Neuronal stem cell (in vitro differentiated cells): ENCODE data around the gene PPM1L.

Source experiments
- DNase-seq: peaks from one replicate; pipeline ENCODE4 v3.0.0-alpha.2; 2013; ENCODE audit warnings: low spot score
- H2AFZ ChIP-seq: one replicate; pipeline ENCODE4 v1.6.1; 2013; ENCODE audit warnings: mild to moderate bottlenecking, low read length, inconsistent platforms
- H2AK5ac ChIP-seq: 2 replicates; pipeline ENCODE4 v1.6.1; 2013; ENCODE audit warnings: low read depth, mild to moderate bottlenecking, inconsistent platforms, low read length, moderate library complexity, mixed read lengths
- H2BK120ac ChIP-seq: 2 replicates; pipeline ENCODE4 v1.6.1; 2013; ENCODE audit warnings: low read depth, mild to moderate bottlenecking, inconsistent platforms, low read length, moderate library complexity, mixed read lengths
- H2BK12ac ChIP-seq: one replicate; pipeline ENCODE4 v1.6.1; 2013; ENCODE audit warnings: low read length, inconsistent platforms
- H2BK15ac ChIP-seq: 2 replicates; pipeline ENCODE4 v1.6.1; 2013; ENCODE audit warnings: mild to moderate bottlenecking, low read length, inconsistent platforms, mixed read lengths
- H2BK5ac ChIP-seq: one replicate; pipeline ENCODE4 v1.6.1; 2013; ENCODE audit warnings: inconsistent platforms, mild to moderate bottlenecking, low read length, moderate library complexity
- H3K14ac ChIP-seq: one replicate; pipeline ENCODE4 v1.6.1; 2013; ENCODE audit warnings: low read length, inconsistent platforms
- H3K18ac ChIP-seq: 2 replicates; pipeline ENCODE4 v1.6.1; 2013; ENCODE audit warnings: low read length, inconsistent platforms
- H3K23ac ChIP-seq: 2 replicates; pipeline ENCODE4 v1.6.1; 2013; ENCODE audit warnings: low read depth, mild to moderate bottlenecking, mixed read lengths, low read length, inconsistent platforms; ENCODE audit not compliant: poor library complexity
- H3K27ac ChIP-seq: replicated peaks from 3 replicates; pipeline ENCODE4 v1.5.1; 2013; ENCODE audit warnings: low read length, inconsistent platforms
- H3K27me3 ChIP-seq, 3 experiments: 2 replicates each; pipeline ENCODE4 v1.6.1; 2013; ENCODE audit warnings: low read length in 3 of 3, mild to moderate bottlenecking in 2 of 3, inconsistent platforms in 1 of 3, low read depth in 1 of 3, mixed read lengths in 1 of 3, moderate library complexity in 1 of 3; ENCODE audit not compliant: control insufficient read depth in 3 of 3, insufficient read depth in 3 of 3
- H3K36me3 ChIP-seq, 2 donors: replicated peaks in 1 of 2; 2 replicates each; pipeline ENCODE4 v1.6.1; 2013; ENCODE audit warnings: low read length in 2 of 2; ENCODE audit not compliant: control insufficient read depth in 2 of 2, insufficient read depth in 2 of 2
- H3K4ac ChIP-seq: 2 replicates; pipeline ENCODE4 v1.6.1; 2013; ENCODE audit warnings: inconsistent platforms, mild to moderate bottlenecking, low read length, moderate library complexity
- H3K4me1 ChIP-seq, 2 donors: 1 replicate in 1 of 2; 2 replicates in 1 of 2; pipeline ENCODE4 v1.6.1; 2013; ENCODE audit warnings: low read length in 2 of 2, low read depth in 1 of 2; ENCODE audit not compliant: control insufficient read depth in 2 of 2, insufficient read depth in 1 of 2
- H3K4me2 ChIP-seq: one replicate; pipeline ENCODE4 v1.6.1; 2013; ENCODE audit warnings: mild to moderate bottlenecking, low read length, inconsistent platforms; ENCODE audit not compliant: insufficient read depth, poor library complexity, severe bottlenecking
- H3K4me3 ChIP-seq, 2 donors: 2 replicates each; pipeline ENCODE4 v1.5.1; 2013; ENCODE audit warnings: low read length in 2 of 2, mild to moderate bottlenecking in 2 of 2, inconsistent platforms in 1 of 2, moderate library complexity in 1 of 2
- H3K79me1 ChIP-seq: one replicate; pipeline ENCODE4 v1.6.1; 2013; ENCODE audit warnings: low read depth, mild to moderate bottlenecking, inconsistent platforms, low read length, moderate library complexity
- H3K9ac ChIP-seq: one replicate; pipeline ENCODE4 v1.6.1; 2013; ENCODE audit warnings: mild to moderate bottlenecking, low read depth, low read length, inconsistent platforms; ENCODE audit not compliant: poor library complexity
- H3K9me3 ChIP-seq, 2 donors: replicated peaks in 1 of 2; 2 replicates each; pipeline versions ENCODE3 to v1.6.1; 2013; ENCODE audit warnings: low read length in 2 of 2, mild to moderate bottlenecking in 2 of 2, inconsistent platforms in 1 of 2, low read depth in 1 of 2, mixed read lengths in 1 of 2, moderate library complexity in 1 of 2; ENCODE audit not compliant: control insufficient read depth in 2 of 2, insufficient read depth in 1 of 2
- H4K8ac ChIP-seq: one replicate; pipeline ENCODE4 v1.6.1; 2013; ENCODE audit warnings: low read depth, mild to moderate bottlenecking, inconsistent platforms, low read length, moderate library complexity
- H4K91ac ChIP-seq: one replicate; pipeline ENCODE4 v1.6.1; 2013; ENCODE audit warnings: low read length, low read depth, mild to moderate bottlenecking, inconsistent platforms; ENCODE audit not compliant: poor library complexity
- WGBS, 2 donors: extraction: QIAGEN DNeasy Blood & Tissue Kit; methylation state at CpG; one replicate each; pipeline ENCODE4 v1.1.7; 2013; ENCODE audit warnings: missing lambda C conversion rate in 2 of 2, mixed read lengths in 1 of 2; ENCODE audit not compliant: insufficient read length in 2 of 2, insufficient replicate concordance in 1 of 2; ENCODE audit errors: extremely low coverage in 2 of 2; 5-methylcytosine and 5-hydroxymethylcytosine counted together

PPM1L gene

DNA sequence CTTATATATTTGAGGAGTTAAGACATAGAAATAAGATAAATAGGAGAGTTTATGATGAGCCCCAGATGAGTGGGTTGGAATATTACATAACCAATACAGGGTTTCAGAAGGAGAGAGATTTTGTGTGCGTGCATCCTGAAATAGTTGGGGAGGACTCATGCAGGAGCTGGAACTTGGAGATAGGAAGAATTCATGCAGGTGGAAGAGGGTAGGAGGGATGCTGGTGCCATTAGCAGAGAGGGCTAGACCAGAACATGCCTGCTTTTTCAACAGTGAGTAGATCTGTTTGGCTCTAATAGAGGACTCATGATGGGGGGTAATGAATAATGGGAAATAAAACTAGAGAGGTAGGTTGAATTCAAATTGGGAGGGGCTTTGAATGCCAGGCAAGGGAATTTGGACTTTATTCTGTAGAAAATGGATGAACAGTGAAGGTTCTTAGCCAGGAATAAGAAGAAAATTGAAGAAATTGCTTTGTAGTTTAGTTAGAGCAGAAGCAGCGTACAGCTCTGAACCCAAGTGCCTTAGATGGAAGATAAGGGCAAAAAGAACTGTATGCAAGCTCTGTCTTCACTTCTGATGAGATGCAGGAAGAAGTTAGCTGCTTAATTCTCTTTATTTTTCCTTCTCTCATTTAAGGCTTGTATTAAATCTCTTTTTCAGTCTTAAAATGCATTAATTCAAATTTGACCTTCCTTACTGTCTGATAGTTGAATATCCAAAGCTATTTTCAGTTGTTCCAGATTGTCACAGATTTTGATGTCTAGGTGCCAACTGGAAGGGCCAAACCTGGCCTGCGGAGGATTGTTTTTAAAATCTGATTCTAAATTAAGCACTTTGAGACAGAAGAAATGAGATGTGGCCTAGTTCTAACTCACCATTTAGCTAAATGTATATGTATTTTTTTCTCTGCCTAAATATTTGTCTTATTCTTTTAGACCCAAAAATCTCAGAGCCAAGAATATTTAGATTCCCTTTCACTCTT is 86.3 kb downstream of the PPM1L start:
- no peak overlapping the region for H3K18ac ChIP-seq
- no peak overlapping the region for H2BK120ac ChIP-seq
- H3K23ac ChIP-seq: no peak overlapping the region
- DNase-seq: no peak
- H3K79me1 ChIP-seq: no peaks in the 10 kb centered on the region
- no peak overlapping the region for H2BK15ac ChIP-seq
- no CpG with 5 or more reads among the region's 3 CpGs for WGBS, 2 donors
- no peak overlapping the region for H2AK5ac ChIP-seq
- H3K9me3 ChIP-seq: peaks cover 0 to 12% of the 10 kb centered on the region in 2 donors
- H2AFZ ChIP-seq: no peak overlapping the region
- H2BK5ac ChIP-seq: no peak overlapping the region
- no peak overlapping the region for H2BK12ac ChIP-seq
- no peaks in the 10 kb centered on the region for H3K36me3 ChIP-seq
- no peak overlapping the region for H3K14ac ChIP-seq
- no peak overlapping the region for H3K27ac ChIP-seq
- no peak overlapping the region for H3K4ac ChIP-seq
- H3K4me2 ChIP-seq: no peak overlapping the region
- no peaks in the 10 kb centered on the region for H3K27me3 ChIP-seq
- H4K91ac ChIP-seq: no peak overlapping the region
- no peak overlapping the region for H4K8ac ChIP-seq
- no peak overlapping the region for H3K9ac ChIP-seq
- peaks cover 2 to 8% of the 10 kb centered on the region in 2 donors for H3K4me1 ChIP-seq
- H3K4me3 ChIP-seq: no peak overlapping the region

DNA sequence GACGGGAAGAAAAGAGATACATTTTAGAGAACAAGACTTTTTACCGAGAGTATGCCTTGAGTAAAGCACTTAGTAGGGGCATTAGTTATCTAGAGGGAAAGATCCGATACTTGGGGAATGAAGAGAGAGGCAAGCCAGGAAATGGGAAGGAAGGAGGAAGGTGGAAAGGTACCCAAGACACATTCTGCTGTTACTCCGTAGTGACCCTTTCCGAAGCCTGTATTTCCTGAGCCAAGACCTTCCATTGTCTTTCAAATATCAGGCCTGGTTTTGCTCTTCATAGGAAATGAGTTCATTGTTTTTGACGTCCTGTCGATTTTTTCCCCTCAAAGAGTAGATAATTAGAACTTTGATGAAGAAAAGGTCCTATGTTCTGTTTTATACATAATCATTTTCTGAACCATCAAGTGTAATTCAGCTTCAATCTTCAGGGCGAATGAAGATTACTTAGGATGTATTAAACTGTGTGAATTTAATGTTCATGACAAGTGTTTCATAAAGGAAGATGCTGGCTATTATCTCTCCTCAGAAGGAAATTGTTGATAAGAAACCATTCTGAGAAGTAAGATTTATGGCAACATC is 95.7 kb downstream of the PPM1L start:
- WGBS, 2 donors: no CpG with 5 or more reads among the region's 8 CpGs
- Histone ChIP-seq H3K79me1 (no peaks in the 10 kb centered on the region), H3K9ac (no peak overlapping the region)

DNA sequence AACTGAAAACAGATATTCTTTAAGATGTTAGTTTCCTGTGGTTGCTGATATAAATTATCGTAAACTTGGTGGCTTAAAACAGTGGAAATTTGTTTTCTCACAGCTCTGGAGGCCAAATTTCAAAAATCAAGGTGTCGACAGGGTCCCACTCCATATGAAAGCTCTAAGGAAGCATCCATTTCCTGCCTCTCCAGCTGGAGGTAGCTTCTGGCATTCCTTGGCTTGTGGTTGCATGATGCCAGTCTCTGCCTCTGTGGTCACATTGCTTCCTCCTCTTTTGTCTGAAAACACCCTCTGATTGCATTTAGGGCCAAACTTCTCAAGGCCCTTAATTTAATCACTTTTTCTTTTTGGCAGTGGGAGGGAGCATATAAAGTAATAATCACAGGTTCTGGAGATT is 96.8 kb downstream of the PPM1L start:
- H2BK120ac ChIP-seq: no peak overlapping the region
- WGBS, 2 donors: no CpG with 5 or more reads among the region's 2 CpGs

More for the DNA sequence above, 95.7 kb downstream of the PPM1L start:
- Histone ChIP-seq H2BK120ac (no peak overlapping the region), H3K4me3 (no peak overlapping the region), H3K27ac (no peak overlapping the region), H2AK5ac (no peak overlapping the region), H3K4ac (no peak overlapping the region), H3K4me2 (no peak overlapping the region), H3K14ac (no peak overlapping the region), H3K27me3 (peaks cover 0 to 2% (median 0%) of the 10 kb centered on the region in 3 experiments), H2BK15ac (no peak overlapping the region), H4K91ac (no peak overlapping the region), H3K18ac (no peak overlapping the region), H3K4me1 (no peaks in the 10 kb centered on the region), H3K23ac (no peak overlapping the region), H2AFZ (no peak overlapping the region), H3K36me3 (peaks cover 0 to 2% of the 10 kb centered on the region in 2 donors), H3K9me3 (peaks cover 2 to 5% of the 10 kb centered on the region in 2 donors), H2BK5ac (no peak overlapping the region), H4K8ac (no peak overlapping the region), H2BK12ac (no peak overlapping the region)
- DNase-seq: no peak

DNA sequence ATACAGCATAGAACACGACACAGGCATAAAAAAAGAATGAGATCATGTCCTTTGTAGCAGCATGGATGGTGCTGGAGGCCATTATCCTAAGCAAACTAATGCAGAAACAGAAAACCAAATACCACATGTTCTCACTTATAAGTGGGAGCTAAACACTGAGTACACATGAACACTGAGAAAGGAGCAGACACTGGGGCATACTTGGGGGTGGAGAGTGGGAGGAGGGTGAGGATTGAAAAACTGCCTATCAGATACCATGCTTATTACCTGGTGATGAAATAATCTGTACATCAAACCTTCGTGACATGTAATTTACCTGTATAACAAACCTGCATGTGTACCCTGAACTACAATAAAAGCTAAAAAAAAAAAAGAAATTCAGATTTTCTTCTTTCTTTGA is 100.4 kb downstream of the PPM1L start:
- Histone ChIP-seq H3K4me2 (no peak overlapping the region), H2AK5ac (no peak overlapping the region), H3K79me1 (no peaks in the 10 kb centered on the region), H2BK120ac (no peak overlapping the region), H4K8ac (no peak overlapping the region), H2AFZ (no peak overlapping the region), H3K4me3 (no peak overlapping the region), H3K18ac (no peak overlapping the region), H3K27ac (no peak overlapping the region), H3K14ac (no peak overlapping the region), H2BK12ac (no peak overlapping the region), H3K9ac (no peak overlapping the region), H3K27me3 (peaks cover 0 to 2% (median 0%) of the 10 kb centered on the region in 3 experiments), H2BK15ac (no peak overlapping the region), H3K4ac (no peak overlapping the region), H3K4me1 (no peaks in the 10 kb centered on the region), H4K91ac (no peak overlapping the region), H2BK5ac (no peak overlapping the region), H3K9me3 (peaks cover 2 to 5% of the 10 kb centered on the region in 2 donors), H3K23ac (no peak overlapping the region), H3K36me3 (peaks cover 0 to 2% of the 10 kb centered on the region in 2 donors)
- no peak for DNase-seq
- no CpG with 5 or more reads among the region's 2 CpGs for WGBS, 2 donors

More for the DNA sequence above, 96.8 kb downstream of the PPM1L start:
- H3K4ac ChIP-seq: no peak overlapping the region
- H3K27ac ChIP-seq: no peak overlapping the region
- no peaks in the 10 kb centered on the region for H3K4me1 ChIP-seq
- H3K9ac ChIP-seq: no peak overlapping the region
- no peak overlapping the region for H2AK5ac ChIP-seq
- H3K9me3 ChIP-seq: peaks cover 2 to 5% of the 10 kb centered on the region in 2 donors
- H2BK15ac ChIP-seq: no peak overlapping the region
- no peak overlapping the region for H3K23ac ChIP-seq
- H3K18ac ChIP-seq: no peak overlapping the region
- peaks cover 0 to 2% of the 10 kb centered on the region in 2 donors for H3K36me3 ChIP-seq
- no peak overlapping the region for H2BK12ac ChIP-seq
- no peak for DNase-seq
- H3K79me1 ChIP-seq: no peaks in the 10 kb centered on the region
- H2AFZ ChIP-seq: no peak overlapping the region
- no peak overlapping the region for H3K4me2 ChIP-seq
- H3K4me3 ChIP-seq: no peak overlapping the region
- H2BK5ac ChIP-seq: no peak overlapping the region
- no peak overlapping the region for H3K14ac ChIP-seq
- no peak overlapping the region for H4K91ac ChIP-seq
- no peak overlapping the region for H4K8ac ChIP-seq
- peaks cover 0 to 2% (median 0%) of the 10 kb centered on the region in 3 experiments for H3K27me3 ChIP-seq
